Neural cell (in vitro differentiated cells): ENCODE results near the gene FLYWCH2. TPM values are rescaled to one million over a fixed set of nuclear protein-coding genes. Genes with fewer than 3 reads are reported as not detected.
A peak's percentile ranks its signal among the peaks of the same experiment; 100 is the strongest.

Experiments used
- H2AFZ ChIP-seq: fragments of 200-600, 300-800 bp; sonication (generic), shearing (Covaris generic); 2 replicates; pipeline ENCODE4 v1.6.0; 2014; ENCODE audit warnings: low read depth, mild to moderate bottlenecking, antibody characterized with exemption, low read length, moderate library complexity
- H3F3A ChIP-seq: fragments of 200-600 bp; shearing (Covaris generic); 2 replicates; pipeline ENCODE4 v1.6.1; 2016; ENCODE audit warnings: mild to moderate bottlenecking, moderate library complexity, mixed read lengths, antibody characterized with exemption, low read length; ENCODE audit not compliant: insufficient read depth, poor library complexity, severe bottlenecking
- H3K27ac ChIP-seq: fragments of 200-600, 300-800 bp; sonication (generic), shearing (Covaris generic); 2 replicates; pipeline ENCODE4 v1.5.1; 2014; ENCODE audit warnings: mild to moderate bottlenecking, low read length, moderate library complexity
- H3K27me3 ChIP-seq: fragments of 300-800, 200-600 bp; sonication (generic), shearing (Covaris generic); 2 replicates; pipeline ENCODE4 v1.6.0; 2014; ENCODE audit warnings: mild to moderate bottlenecking, low read depth, low read length, moderate library complexity; ENCODE audit not compliant: insufficient read depth
- H3K36me3 ChIP-seq: fragments of 300-800, 200-600 bp; sonication (generic), shearing (Covaris generic); 2 replicates; pipeline ENCODE4 v1.5.1; 2014; ENCODE audit warnings: mild to moderate bottlenecking, antibody characterized with exemption, low read length, moderate library complexity; ENCODE audit not compliant: insufficient read depth
- H3K4me2 ChIP-seq: fragments of 300-800, 200-600 bp; sonication (generic), shearing (Covaris generic); 2 replicates; pipeline ENCODE4 v1.6.0; 2014; ENCODE audit warnings: mild to moderate bottlenecking, low read length
- H3K4me3 ChIP-seq: fragments of 300-800, 200-600 bp; sonication (generic), shearing (Covaris generic); 2 replicates; pipeline ENCODE4 v1.5.1; 2014; ENCODE audit warnings: mild to moderate bottlenecking, low read length, moderate library complexity
- H3K79me2 ChIP-seq: fragments of 200-600 bp; shearing (Covaris generic); replicated peaks from 2 replicates; pipeline ENCODE4 v1.6.0; 2014; ENCODE audit warnings: mild to moderate bottlenecking, low read length, moderate library complexity; ENCODE audit not compliant: insufficient read depth
- H3K9ac ChIP-seq: fragments of 300-800, 200-600 bp; sonication (generic), shearing (Covaris generic); 2 replicates; pipeline ENCODE4 v1.6.1; 2016; ENCODE audit warnings: mild to moderate bottlenecking, low read length, mixed read lengths
- H3K9me2 ChIP-seq: fragments of 200-600 bp; shearing (Covaris generic); 2 replicates; pipeline ENCODE4 v1.6.1; 2016; ENCODE audit warnings: mild to moderate bottlenecking, low read length, mixed read lengths; ENCODE audit not compliant: insufficient read depth
- H3K9me3 ChIP-seq: fragments of 200-600, 300-800 bp; sonication (generic), shearing (Covaris generic); 2 replicates; pipeline ENCODE4 v1.6.1; 2016; ENCODE audit warnings: mild to moderate bottlenecking, mixed run types, low read length, moderate library complexity, mixed read lengths
- H4K20me1 ChIP-seq: fragments of 200-600 bp; shearing (Covaris generic); 2 replicates; pipeline ENCODE4 v1.6.1; 2016; ENCODE audit warnings: mild to moderate bottlenecking, mixed run types; ENCODE audit not compliant: insufficient read depth
- EP300 ChIP-seq: fragments of 450-650 bp; conservative IDR thresholded peaks from 2 replicates; pipeline ENCODE4 v1.6.1; 2014; ENCODE audit warnings: antibody characterized with exemption, mild to moderate bottlenecking, moderate library complexity; ENCODE audit not compliant: poor library complexity, severe bottlenecking
- EZH2 ChIP-seq: fragments of 200-600, 300-800 bp; shearing (Covaris generic), sonication (generic); IDR thresholded peaks from 2 replicates; pipeline ENCODE4 v1.6.1; 2014; ENCODE audit warnings: antibody characterized with exemption, low read length, borderline replicate concordance, mild to moderate bottlenecking; ENCODE audit not compliant: insufficient read depth, poor library complexity, severe bottlenecking
- MXI1 ChIP-seq: fragments of 450-650 bp; conservative IDR thresholded peaks from 2 replicates; pipeline ENCODE4 v1.6.1; 2014; ENCODE audit warnings: antibody characterized with exemption, mild to moderate bottlenecking; ENCODE audit not compliant: poor library complexity, severe bottlenecking
- POLR2AphosphoS5 ChIP-seq: IDR thresholded peaks from 2 replicates; pipeline ENCODE4 v1.6.1; 2012
- RAD21 ChIP-seq: fragments of 450-650 bp; conservative IDR thresholded peaks from 2 replicates; pipeline ENCODE4 v1.6.1; 2014; ENCODE audit warnings: antibody characterized with exemption, mild to moderate bottlenecking, moderate library complexity
- SMC3 ChIP-seq: fragments of 450-650 bp; conservative IDR thresholded peaks from 2 replicates; pipeline ENCODE4 v1.6.1; 2014; ENCODE audit warnings: antibody characterized with exemption, mild to moderate bottlenecking, moderate library complexity; ENCODE audit not compliant: poor library complexity
- TAF1 ChIP-seq: IDR thresholded peaks from 2 replicates; pipeline ENCODE4 v1.6.1; 2012; ENCODE audit warnings: low read depth
- polyA plus RNA-seq: library from polyadenylated mRNA; depleted of rRNA; stranded (reverse); fragments of >200 nt; gene quantifications from 2 replicates; pipeline ENCODE4 v1.2.3, GENCODE V29; 2014
- TF ChIP-seq, protein P1 (sequence below): fragments of 450-650 bp; IDR thresholded peaks from 2 replicates; pipeline ENCODE4 v1.5.1; 2014; ENCODE audit warnings: antibody characterized with exemption, mild to moderate bottlenecking, moderate library complexity; ENCODE audit not compliant: poor library complexity, severe bottlenecking
- TF ChIP-seq, protein P2 (sequence below): IDR thresholded peaks from 2 replicates; pipeline ENCODE4 v1.6.1; 2012; ENCODE audit warnings: borderline replicate concordance

The FLYWCH2 gene
- polyA plus RNA-seq, 1 donor from 2014 or later = 193 TPM

DNA sequence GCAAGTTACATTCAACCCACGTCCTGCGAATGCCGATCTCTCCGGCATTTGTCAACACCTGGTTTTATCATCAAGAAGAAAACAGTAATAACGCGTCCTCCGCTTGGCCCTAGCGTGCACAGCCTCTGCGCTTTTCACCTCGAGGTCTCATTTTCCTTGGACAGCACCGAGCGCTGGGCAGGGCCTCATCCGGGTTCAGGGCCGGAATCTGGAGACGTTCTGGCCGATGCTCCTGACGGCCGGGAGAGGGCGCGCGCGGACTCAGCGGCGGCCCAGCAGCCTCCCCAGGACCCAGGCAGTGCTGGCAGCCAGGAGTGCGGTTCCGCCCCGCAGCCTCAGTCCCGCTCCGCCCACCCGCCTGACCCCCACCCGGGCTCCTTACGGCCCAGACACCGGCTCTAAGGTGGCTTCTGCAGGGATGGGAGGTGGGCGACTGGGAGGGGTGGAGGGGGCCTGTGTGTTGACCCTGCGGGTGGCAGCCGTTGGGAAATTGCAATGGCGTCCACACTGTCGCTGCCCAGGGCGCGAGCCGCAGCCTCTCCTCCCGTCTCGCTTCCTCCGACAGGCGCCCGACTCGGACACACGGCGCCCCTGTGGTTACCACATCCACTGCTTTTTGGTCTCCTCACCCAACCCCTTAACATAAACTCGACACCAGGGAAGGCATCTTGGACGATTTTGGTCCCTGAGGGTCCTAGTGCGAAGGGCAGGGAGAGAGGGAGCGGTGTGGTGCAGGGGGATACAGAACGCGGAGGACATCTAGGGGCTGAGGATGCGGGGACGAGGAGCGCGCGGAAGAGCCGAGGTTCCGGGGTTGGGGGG is 21.3 kb downstream of the FLYWCH2 start:
- H3K9ac ChIP-seq = peak overlapping the region; percentile 88
- no peak for TF ChIP-seq EP300
- peak; percentile 72 for TF ChIP-seq SMC3
- TF ChIP-seq, protein P1, sequence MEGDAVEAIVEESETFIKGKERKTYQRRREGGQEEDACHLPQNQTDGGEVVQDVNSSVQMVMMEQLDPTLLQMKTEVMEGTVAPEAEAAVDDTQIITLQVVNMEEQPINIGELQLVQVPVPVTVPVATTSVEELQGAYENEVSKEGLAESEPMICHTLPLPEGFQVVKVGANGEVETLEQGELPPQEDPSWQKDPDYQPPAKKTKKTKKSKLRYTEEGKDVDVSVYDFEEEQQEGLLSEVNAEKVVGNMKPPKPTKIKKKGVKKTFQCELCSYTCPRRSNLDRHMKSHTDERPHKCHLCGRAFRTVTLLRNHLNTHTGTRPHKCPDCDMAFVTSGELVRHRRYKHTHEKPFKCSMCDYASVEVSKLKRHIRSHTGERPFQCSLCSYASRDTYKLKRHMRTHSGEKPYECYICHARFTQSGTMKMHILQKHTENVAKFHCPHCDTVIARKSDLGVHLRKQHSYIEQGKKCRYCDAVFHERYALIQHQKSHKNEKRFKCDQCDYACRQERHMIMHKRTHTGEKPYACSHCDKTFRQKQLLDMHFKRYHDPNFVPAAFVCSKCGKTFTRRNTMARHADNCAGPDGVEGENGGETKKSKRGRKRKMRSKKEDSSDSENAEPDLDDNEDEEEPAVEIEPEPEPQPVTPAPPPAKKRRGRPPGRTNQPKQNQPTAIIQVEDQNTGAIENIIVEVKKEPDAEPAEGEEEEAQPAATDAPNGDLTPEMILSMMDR = peak; percentile 89
- TF ChIP-seq RAD21 = peak; percentile 52
- TF ChIP-seq POLR2AphosphoS5 = peak; percentile 83
- no peak for TF ChIP-seq EZH2
- TF ChIP-seq, protein P2, sequence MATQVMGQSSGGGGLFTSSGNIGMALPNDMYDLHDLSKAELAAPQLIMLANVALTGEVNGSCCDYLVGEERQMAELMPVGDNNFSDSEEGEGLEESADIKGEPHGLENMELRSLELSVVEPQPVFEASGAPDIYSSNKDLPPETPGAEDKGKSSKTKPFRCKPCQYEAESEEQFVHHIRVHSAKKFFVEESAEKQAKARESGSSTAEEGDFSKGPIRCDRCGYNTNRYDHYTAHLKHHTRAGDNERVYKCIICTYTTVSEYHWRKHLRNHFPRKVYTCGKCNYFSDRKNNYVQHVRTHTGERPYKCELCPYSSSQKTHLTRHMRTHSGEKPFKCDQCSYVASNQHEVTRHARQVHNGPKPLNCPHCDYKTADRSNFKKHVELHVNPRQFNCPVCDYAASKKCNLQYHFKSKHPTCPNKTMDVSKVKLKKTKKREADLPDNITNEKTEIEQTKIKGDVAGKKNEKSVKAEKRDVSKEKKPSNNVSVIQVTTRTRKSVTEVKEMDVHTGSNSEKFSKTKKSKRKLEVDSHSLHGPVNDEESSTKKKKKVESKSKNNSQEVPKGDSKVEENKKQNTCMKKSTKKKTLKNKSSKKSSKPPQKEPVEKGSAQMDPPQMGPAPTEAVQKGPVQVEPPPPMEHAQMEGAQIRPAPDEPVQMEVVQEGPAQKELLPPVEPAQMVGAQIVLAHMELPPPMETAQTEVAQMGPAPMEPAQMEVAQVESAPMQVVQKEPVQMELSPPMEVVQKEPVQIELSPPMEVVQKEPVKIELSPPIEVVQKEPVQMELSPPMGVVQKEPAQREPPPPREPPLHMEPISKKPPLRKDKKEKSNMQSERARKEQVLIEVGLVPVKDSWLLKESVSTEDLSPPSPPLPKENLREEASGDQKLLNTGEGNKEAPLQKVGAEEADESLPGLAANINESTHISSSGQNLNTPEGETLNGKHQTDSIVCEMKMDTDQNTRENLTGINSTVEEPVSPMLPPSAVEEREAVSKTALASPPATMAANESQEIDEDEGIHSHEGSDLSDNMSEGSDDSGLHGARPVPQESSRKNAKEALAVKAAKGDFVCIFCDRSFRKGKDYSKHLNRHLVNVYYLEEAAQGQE = peak; percentile 73
- no peak for TF ChIP-seq MXI1
- TF ChIP-seq TAF1 = peak; percentile 69
- H3K9me2 ChIP-seq = no peaks in the 10 kb centered on the region
- H3K27me3 ChIP-seq = no peaks in the 10 kb centered on the region
- no peaks in the 10 kb centered on the region for H4K20me1 ChIP-seq
- peak overlapping the region; percentile 89 for H3K4me3 ChIP-seq
- no peaks in the 10 kb centered on the region for H3K9me3 ChIP-seq
- H3K27ac ChIP-seq = peak overlapping the region; percentile 86
- no peaks in the 10 kb centered on the region for H3K36me3 ChIP-seq
- H2AFZ ChIP-seq = peak overlapping the region; percentile 14
- no peaks in the 10 kb centered on the region for H3K79me2 ChIP-seq
- H3F3A ChIP-seq = no peaks in the 10 kb centered on the region
- peak overlapping the region; percentile 89 for H3K4me2 ChIP-seq

DNA sequence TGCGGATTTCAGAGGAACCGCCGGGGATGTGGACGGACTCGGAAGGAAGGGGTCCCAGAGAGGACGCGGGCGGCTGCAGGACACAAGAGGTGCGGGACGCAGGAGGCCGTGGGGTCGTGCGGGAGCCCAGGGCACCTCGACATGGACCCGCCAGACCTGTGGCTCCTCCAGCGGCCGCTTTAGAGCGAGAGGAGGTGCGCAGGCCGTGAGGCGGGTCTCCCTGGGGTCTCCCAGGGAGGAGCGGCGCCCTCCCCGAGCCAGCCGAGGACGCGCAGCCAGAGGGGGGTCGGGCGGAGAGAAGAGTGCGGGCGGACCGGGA is 21.9 kb downstream of the FLYWCH2 start:
- Histone ChIP-seq H3F3A (no peaks in the 10 kb centered on the region), H3K36me3 (no peaks in the 10 kb centered on the region), H3K4me2 (peak overlapping the region; percentile 89), H3K79me2 (no peaks in the 10 kb centered on the region), H3K9me3 (no peaks in the 10 kb centered on the region), H4K20me1 (no peaks in the 10 kb centered on the region), H3K9ac (peak overlapping the region; percentile 88), H2AFZ (peak overlapping the region; percentile 7), H3K27me3 (no peaks in the 10 kb centered on the region), H3K9me2 (no peaks in the 10 kb centered on the region), H3K4me3 (peak overlapping the region; percentile 89), H3K27ac (peak overlapping the region; percentile 86)
- TF ChIP-seq RAD21 (no peak), POLR2AphosphoS5 (no peak), EZH2 (no peak), MXI1 (no peak), SMC3 (no peak), TAF1 (no peak), EP300 (no peak)
- TF ChIP-seq, protein P1 = no peak
